Activated CD4-positive, alpha-beta T cell treated with anti-CD3 and anti-CD28 coated beads for 36 hours (primary cell): ENCODE data around the gene ZMIZ1. TPM values are rescaled to one million over a fixed set of nuclear protein-coding genes. Genes with fewer than 3 reads are reported as not detected.
"Not testable (repeated sequence)": the region's sequence is repeated elsewhere in the genome, so short reads cannot be mapped to it uniquely, and the experiment has no call there.

Experiments used
- ATAC-seq: fragments of 200-7000 bp; cut with Tn5 transposase; one replicate; pipeline ENCODE4 v1.10.0; 2021; ENCODE audit warnings: mild to moderate bottlenecking, moderate library complexity
- CTCF ChIA-PET: fragments of 350-600 bp; sonication (Branson Sonifier 250); formaldehyde crosslinking; loops from one replicate; lab custom pipeline; 2021; ENCODE audit warnings: antibody characterized with exemption; lab: Charles Lee
- POLR2A ChIA-PET: fragments of 350-600 bp; sonication (Branson Sonifier 250); formaldehyde crosslinking; loops from one replicate; lab custom pipeline; 2021; ENCODE audit warnings: antibody characterized with exemption, inconsistent platforms; lab: Charles Lee
- DNase-seq: peaks from one replicate; pipeline ENCODE4 v3.0.0-alpha.2; 2020
- H3K27ac Mint-ChIP-seq: one replicate; pipeline ENCODE4 v1.8.0; 2021; ENCODE audit warnings: mixed read lengths
- H3K27me3 Mint-ChIP-seq: one replicate; pipeline ENCODE4 v1.8.0; 2021; ENCODE audit warnings: mixed read lengths
- H3K36me3 Mint-ChIP-seq: one replicate; pipeline ENCODE4 v1.8.0; 2021; ENCODE audit warnings: low read depth, mixed read lengths
- H3K4me1 Mint-ChIP-seq: one replicate; pipeline ENCODE4 v1.8.0; 2021; ENCODE audit warnings: mixed read lengths
- H3K4me3 Mint-ChIP-seq: one replicate; pipeline ENCODE4 v1.8.0; 2021; ENCODE audit warnings: mild to moderate bottlenecking, moderate library complexity, mixed read lengths
- H3K9me3 Mint-ChIP-seq: one replicate; pipeline ENCODE4 v1.8.0; 2021; ENCODE audit warnings: low read depth, mixed read lengths
- intact Hi-C, 2 experiments: fragments of 100-400 bp; cut with DNase I in 1 of 2; cut with micrococcal nuclease in 1 of 2; formaldehyde crosslinking; loops; one replicate each; pipeline versions ENCODE4 v1.14.2 to v1.15.1; 2022 to 2024; cut with DNase I, micrococcal nuclease
- total RNA-seq, 2 experiments: library from RNA; stranded (reverse); gene quantifications; one replicate each; pipeline ENCODE4 v1.2.3, GENCODE V29; 2021

ZMIZ1 gene
- total RNA-seq, 2 experiments from 2014 or later = 33.9 to 34.3 TPM

- H3K27me3 Mint-ChIP-seq = no peaks in the 10 kb centered on the region
- CTCF ChIA-PET = interaction anchor here (1.2 to 5.3 kb wide), 3 partner anchors 10 to 15 kb away, joined by 4 to 50 read pairs (median 26); partner anchors contain the start of gene PPIF
- POLR2A ChIA-PET = interaction anchor here (1.5 kb wide), 1 partner anchor 13 kb away, joined by 7 read pairs; no protein-coding TSS in a partner anchor
- no peak overlapping the region for H3K27ac Mint-ChIP-seq
- DNase-seq = no peak
- ATAC-seq = no peak
- H3K4me1 Mint-ChIP-seq = peaks cover 31% of the 10 kb centered on the region
- no peak overlapping the region for H3K4me3 Mint-ChIP-seq
- peaks cover 7% of the 10 kb centered on the region for H3K9me3 Mint-ChIP-seq
- intact Hi-C loops = no loop called here
- H3K36me3 Mint-ChIP-seq = no peaks in the 10 kb centered on the region
Observed at GRCh38 chr10:79335470-79336235, 266.9 kb downstream of the ZMIZ1 start.

- Mint-ChIP-seq H3K4me3 (no peak overlapping the region), H3K27ac (no peak overlapping the region), H3K4me1 (peaks cover 25% of the 10 kb centered on the region), H3K9me3 (peaks cover 7% of the 10 kb centered on the region), H3K27me3 (no peaks in the 10 kb centered on the region), H3K36me3 (no peaks in the 10 kb centered on the region)
- ATAC-seq = no peak
- CTCF ChIA-PET = interaction anchor here (5.3 kb wide), 1 partner anchor 10 kb away, joined by 50 read pairs; the partner anchor contains the start of gene PPIF
- DNase-seq = no peak
- intact Hi-C loops = no loop called here
- POLR2A ChIA-PET = interaction anchor here (1.6 kb wide), 1 partner anchor 11 kb away, joined by 4 read pairs; the partner anchor contains the start of gene PPIF
Observed at GRCh38 chr10:79336276-79336675, 267.5 kb downstream of the ZMIZ1 start.

- no peak for ATAC-seq
- no peak overlapping the region for H3K27ac Mint-ChIP-seq
Observed at GRCh38 chr10:79336739-79337138, 268.0 kb downstream of the ZMIZ1 start.

GRCh38 chr10:79337783-79338469, 269.2 kb downstream of the ZMIZ1 start:
- H3K27me3 Mint-ChIP-seq, intact Hi-C loops, H3K27ac Mint-ChIP-seq, DNase-seq, ATAC-seq, H3K36me3 Mint-ChIP-seq, H3K4me3 Mint-ChIP-seq, H3K9me3 Mint-ChIP-seq: not testable (repeated sequence)
- H3K4me1 Mint-ChIP-seq = peaks cover 15% of the 10 kb centered on the region
- POLR2A ChIA-PET = interaction anchor here (1.6 kb wide), 1 partner anchor 9 kb away, joined by 4 read pairs; the partner anchor contains the start of gene PPIF
- CTCF ChIA-PET = interaction anchor here (1.0 to 5.3 kb wide), 2 partner anchors 8 to 17 kb away, joined by 3 to 50 read pairs; partner anchors contain the start of gene PPIF

More at GRCh38 chr10:79336739-79337138, 268.0 kb downstream of the ZMIZ1 start:
- H3K4me3 Mint-ChIP-seq = no peak overlapping the region
- intact Hi-C loops = no loop called here
- H3K36me3 Mint-ChIP-seq = no peaks in the 10 kb centered on the region
- POLR2A ChIA-PET = interaction anchor here (1.6 kb wide), 1 partner anchor 11 kb away, joined by 4 read pairs; the partner anchor contains the start of gene PPIF
- H3K27me3 Mint-ChIP-seq = no peaks in the 10 kb centered on the region
- CTCF ChIA-PET = interaction anchor here (5.3 kb wide), 1 partner anchor 9 kb away, joined by 50 read pairs; the partner anchor contains the start of gene PPIF
- peaks cover 7% of the 10 kb centered on the region for H3K9me3 Mint-ChIP-seq
- H3K4me1 Mint-ChIP-seq = peaks cover 20% of the 10 kb centered on the region
- no peak for DNase-seq

- Mint-ChIP-seq H3K27me3 (no peaks in the 10 kb centered on the region), H3K36me3 (no peaks in the 10 kb centered on the region), H3K4me3 (no peak overlapping the region), H3K4me1 (peaks cover 5% of the 10 kb centered on the region), H3K9me3 (no peaks in the 10 kb centered on the region), H3K27ac (no peak overlapping the region)
- ChIA-PET POLR2A (no interaction called here), CTCF (no interaction called here)
- DNase-seq = no peak
- no peak for ATAC-seq
- intact Hi-C loops = no loop called here
Observed at GRCh38 chr10:79339266-79339665, 270.5 kb downstream of the ZMIZ1 start.

GRCh38 chr10:79340646-79341244, 272.0 kb downstream of the ZMIZ1 start:
- no peaks in the 10 kb centered on the region for H3K27me3 Mint-ChIP-seq
- no peaks in the 10 kb centered on the region for H3K4me1 Mint-ChIP-seq
- H3K27ac Mint-ChIP-seq = no peak overlapping the region
- POLR2A ChIA-PET = no interaction called here
- H3K36me3 Mint-ChIP-seq = no peaks in the 10 kb centered on the region
- CTCF ChIA-PET = interaction anchor here (0.9 kb wide), 1 partner anchor 17 kb away, joined by 3 read pairs; no protein-coding TSS in a partner anchor
- ATAC-seq (no peak), DNase-seq (no peak)
- intact Hi-C loops = loop anchor here in 1 of 2 experiments (10.0 kb wide), 2 partner anchors 734 to 1036 kb away; partner anchors contain the start of gene TMEM254
- H3K4me3 Mint-ChIP-seq = no peak overlapping the region
- H3K9me3 Mint-ChIP-seq = no peaks in the 10 kb centered on the region

GRCh38 chr10:79342295-79342761, 273.6 kb downstream of the ZMIZ1 start:
- DNase-seq = no peak
- POLR2A ChIA-PET = interaction anchor here (0.6 kb wide), 1 partner anchor 1071 kb away, joined by 4 read pairs; no protein-coding TSS in a partner anchor
- no peaks in the 10 kb centered on the region for H3K27me3 Mint-ChIP-seq
- CTCF ChIA-PET = interaction anchor here (0.6 to 1.3 kb wide), 3 partner anchors 33 to 587 kb away, joined by 3 read pairs; no protein-coding TSS in a partner anchor
- H3K4me3 Mint-ChIP-seq = no peak overlapping the region
- H3K4me1 Mint-ChIP-seq = no peaks in the 10 kb centered on the region
- intact Hi-C loops = loop anchor here in 1 of 2 experiments (10.0 kb wide), 2 partner anchors 732 to 1038 kb away; partner anchors contain the start of gene TMEM254
- H3K9me3 Mint-ChIP-seq = no peaks in the 10 kb centered on the region
- H3K27ac Mint-ChIP-seq = no peak overlapping the region
- no peak for ATAC-seq
- no peaks in the 10 kb centered on the region for H3K36me3 Mint-ChIP-seq

- no peaks in the 10 kb centered on the region for H3K27me3 Mint-ChIP-seq
- ATAC-seq (no peak), DNase-seq (no peak)
- H3K4me1 Mint-ChIP-seq = no peaks in the 10 kb centered on the region
- CTCF ChIA-PET = interaction anchor here (0.6 to 5.8 kb wide), 4 partner anchors 8 to 586 kb away, joined by 3 to 50 read pairs (median 3); no protein-coding TSS in a partner anchor
- intact Hi-C loops = loop anchor here in 1 of 2 experiments (10.0 kb wide), 2 partner anchors 732 to 1038 kb away; partner anchors contain the start of gene TMEM254
- H3K36me3 Mint-ChIP-seq = peaks cover 3% of the 10 kb centered on the region
- no peaks in the 10 kb centered on the region for H3K9me3 Mint-ChIP-seq
- no peak overlapping the region for H3K4me3 Mint-ChIP-seq
- no peak overlapping the region for H3K27ac Mint-ChIP-seq
- POLR2A ChIA-PET = no interaction called here
Observed at GRCh38 chr10:79342811-79343561, 274.2 kb downstream of the ZMIZ1 start.

GRCh38 chr10:79344502-79345195, 275.9 kb downstream of the ZMIZ1 start:
- Mint-ChIP-seq H3K36me3 (peaks cover 19% of the 10 kb centered on the region), H3K27me3 (no peaks in the 10 kb centered on the region), H3K4me3 (no peak overlapping the region), H3K27ac (no peak overlapping the region), H3K9me3 (no peaks in the 10 kb centered on the region), H3K4me1 (peaks cover 15% of the 10 kb centered on the region)
- intact Hi-C loops = loop anchor here (5.0 to 10.0 kb wide), 4 partner anchors 103 to 1312 kb away; partner anchors contain the start of genes RPS24 (in 1 of the 2), TMEM254 (in 1 of the 2) and ZCCHC24 (in 1 of the 2)
- POLR2A ChIA-PET = interaction anchor here (1.4 to 2.1 kb wide), 4 partner anchors 10 to 21 kb away, joined by 3 to 6 read pairs (median 4); no protein-coding TSS in a partner anchor
- ATAC-seq = no peak
- CTCF ChIA-PET = interaction anchor here (0.8 to 5.8 kb wide), 8 partner anchors 10 to 123 kb away, joined by 3 to 50 read pairs (median 8); no protein-coding TSS in a partner anchor
- no peak for DNase-seq
